Natural killer cell (primary cell): ENCODE results near the gene TRAK1. TPM values are rescaled to one million over a fixed set of nuclear protein-coding genes. Genes with fewer than 3 reads are reported as not detected.

ENCODE experiments used
- ATAC-seq, 3 donors: fragments of 150-1000 bp in 2 of 3; fragments of 200-7000 bp in 1 of 3; cut with Tn5 transposase; 1 replicate in 1 of 3; 2 replicates in 2 of 3; pipeline ENCODE4 v1.10.0; 2021; ENCODE audit warnings: mild to moderate bottlenecking in 2 of 3, moderate library complexity in 2 of 3
- DNase-seq, 2 donors: peaks; one replicate each; pipeline versions ENCODE4 v3.0.0 to v3.0.0-alpha.2; 2013 to 2021; ENCODE audit warnings: mixed read lengths in 1 of 2
- H3K27ac ChIP-seq: one replicate; pipeline ENCODE4 v1.5.1; 2013; ENCODE audit warnings: mild to moderate bottlenecking, low read length
- H3K27me3 ChIP-seq: one replicate; pipeline ENCODE4 v1.6.1; 2013; ENCODE audit warnings: low read length; ENCODE audit not compliant: control insufficient read depth, insufficient read depth
- H3K36me3 ChIP-seq: one replicate; pipeline ENCODE4 v1.6.1; 2013; ENCODE audit warnings: low read length; ENCODE audit not compliant: control insufficient read depth, insufficient read depth
- H3K4me1 ChIP-seq: one replicate; pipeline ENCODE4 v1.6.1; 2013; ENCODE audit warnings: low read length; ENCODE audit not compliant: control insufficient read depth, insufficient read depth
- H3K4me3 ChIP-seq: one replicate; pipeline ENCODE4 v1.5.1; 2013; ENCODE audit warnings: low read length
- H3K9me3 ChIP-seq: one replicate; pipeline ENCODE4 v1.6.1; 2013; ENCODE audit warnings: low read length; ENCODE audit not compliant: control insufficient read depth, insufficient read depth
- H3K27ac Mint-ChIP-seq, 2 donors: one replicate each; pipeline ENCODE4 v1.8.0; 2022; ENCODE audit warnings: mild to moderate bottlenecking in 2 of 2, mixed read lengths in 2 of 2, moderate library complexity in 1 of 2
- H3K27me3 Mint-ChIP-seq, 2 donors: one replicate each; pipeline ENCODE4 v1.8.0; 2022; ENCODE audit warnings: low read depth in 2 of 2, mixed read lengths in 2 of 2
- H3K36me3 Mint-ChIP-seq: one replicate; pipeline ENCODE4 v1.8.0; 2022; ENCODE audit warnings: mixed read lengths
- H3K4me1 Mint-ChIP-seq, 2 donors: one replicate each; pipeline ENCODE4 v1.8.0; 2022; ENCODE audit warnings: mixed read lengths in 2 of 2
- H3K4me3 Mint-ChIP-seq: one replicate; pipeline ENCODE4 v1.8.0; 2022; ENCODE audit warnings: mild to moderate bottlenecking, moderate library complexity, mixed read lengths
- H3K9me3 Mint-ChIP-seq, 2 donors: one replicate each; pipeline ENCODE4 v1.8.0; 2022; ENCODE audit warnings: mixed read lengths in 2 of 2
- WGBS: methylation state at CpG from one replicate; pipeline ENCODE4 v1.1.7; 2013; ENCODE audit warnings: missing lambda C conversion rate; ENCODE audit not compliant: insufficient coverage; 5-methylcytosine and 5-hydroxymethylcytosine counted together
- intact Hi-C: fragments of 100-400 bp; cut with micrococcal nuclease; formaldehyde crosslinking; loops from one replicate; pipeline ENCODE4 v1.14.2; 2022
- total RNA-seq, 4 donors: library from RNA; stranded (reverse); fragments of 120-200 nt in 1 of 4; gene quantifications; one replicate each; pipeline versions ENCODE4 v1.2.3 to v1.2.4, GENCODE V29; 2013 to 2022
- TF ChIP-seq, protein P1 (sequence below): fragments of 200-600 bp; IDR thresholded peaks from one replicate; pipeline ENCODE4 v1.8.0; 2022; ENCODE audit warnings: antibody characterized with exemption

The TRAK1 gene
- total RNA-seq, 3 donors from 2014 or later (not counting 1 experiment from before 2014, with no cell fraction given): 30.7 to 31.8 (median 31.8) TPM

DNA sequence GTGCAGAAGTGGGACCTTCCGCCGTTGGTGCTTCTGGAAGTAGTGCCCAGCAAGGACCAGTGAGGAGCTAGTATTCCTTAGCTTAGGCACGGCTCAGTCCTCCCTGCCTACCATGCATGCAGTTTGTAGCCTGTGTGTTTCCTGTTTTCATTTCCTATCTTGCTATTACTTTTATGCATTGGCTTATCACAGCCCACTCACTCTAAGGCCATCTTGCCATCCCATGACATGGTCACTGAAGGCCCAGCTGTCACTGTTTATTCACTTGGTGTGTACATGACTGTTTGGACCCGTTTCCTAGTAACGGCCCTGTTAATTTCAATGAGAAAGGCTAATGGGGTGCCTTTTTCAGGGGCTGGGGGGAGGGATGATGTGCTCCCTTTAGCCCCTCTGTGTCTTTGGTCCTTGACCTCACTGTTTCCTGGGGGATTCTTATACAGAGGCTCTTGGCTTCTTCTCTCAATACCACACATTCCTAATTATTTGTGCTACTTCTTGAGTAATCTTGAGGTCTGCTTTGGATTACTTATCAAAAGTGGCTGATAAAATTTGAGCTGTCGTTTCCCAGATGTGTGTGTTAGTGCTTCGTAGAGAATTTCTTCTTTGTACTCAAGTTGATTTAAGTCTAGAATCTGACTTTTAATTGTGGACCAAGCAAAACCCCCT, 24.5 kb upstream of the TRAK1 start:
- no peak for DNase-seq
- TF ChIP-seq, protein P1, sequence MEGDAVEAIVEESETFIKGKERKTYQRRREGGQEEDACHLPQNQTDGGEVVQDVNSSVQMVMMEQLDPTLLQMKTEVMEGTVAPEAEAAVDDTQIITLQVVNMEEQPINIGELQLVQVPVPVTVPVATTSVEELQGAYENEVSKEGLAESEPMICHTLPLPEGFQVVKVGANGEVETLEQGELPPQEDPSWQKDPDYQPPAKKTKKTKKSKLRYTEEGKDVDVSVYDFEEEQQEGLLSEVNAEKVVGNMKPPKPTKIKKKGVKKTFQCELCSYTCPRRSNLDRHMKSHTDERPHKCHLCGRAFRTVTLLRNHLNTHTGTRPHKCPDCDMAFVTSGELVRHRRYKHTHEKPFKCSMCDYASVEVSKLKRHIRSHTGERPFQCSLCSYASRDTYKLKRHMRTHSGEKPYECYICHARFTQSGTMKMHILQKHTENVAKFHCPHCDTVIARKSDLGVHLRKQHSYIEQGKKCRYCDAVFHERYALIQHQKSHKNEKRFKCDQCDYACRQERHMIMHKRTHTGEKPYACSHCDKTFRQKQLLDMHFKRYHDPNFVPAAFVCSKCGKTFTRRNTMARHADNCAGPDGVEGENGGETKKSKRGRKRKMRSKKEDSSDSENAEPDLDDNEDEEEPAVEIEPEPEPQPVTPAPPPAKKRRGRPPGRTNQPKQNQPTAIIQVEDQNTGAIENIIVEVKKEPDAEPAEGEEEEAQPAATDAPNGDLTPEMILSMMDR: no peak
- H3K36me3 ChIP-seq: no peaks in the 10 kb centered on the region
- H3K27me3 ChIP-seq: no peaks in the 10 kb centered on the region
- H3K9me3 ChIP-seq: no peaks in the 10 kb centered on the region
- Mint-ChIP-seq H3K27me3 (no peaks in the 10 kb centered on the region), H3K4me1 (peaks cover 31 to 54% of the 10 kb centered on the region in 2 donors), H3K9me3 (no peaks in the 10 kb centered on the region), H3K4me3 (no peak overlapping the region), H3K36me3 (no peaks in the 10 kb centered on the region), H3K27ac (peak overlapping the region; percentile 45 to 51)
- peak overlapping the region; percentile 11 for H3K4me3 ChIP-seq
- peak; percentile 17 to 23 (median 21) for ATAC-seq
- WGBS: 65% methylated on average over 6 of the region's 7 CpGs
- H3K4me1 ChIP-seq: peaks cover 18% of the 10 kb centered on the region
- H3K27ac ChIP-seq: peak overlapping the region; percentile 89
- intact Hi-C loops: no loop called here

- Mint-ChIP-seq H3K4me3 (no peak overlapping the region), H3K9me3 (no peaks in the 10 kb centered on the region), H3K27ac (peak overlapping the region in 1 of 2 donors; percentile 45), H3K27me3 (no peaks in the 10 kb centered on the region), H3K4me1 (peaks cover 33 to 56% of the 10 kb centered on the region in 2 donors), H3K36me3 (no peaks in the 10 kb centered on the region)
- ATAC-seq (no peak), DNase-seq (no peak)
- Histone ChIP-seq H3K9me3 (no peaks in the 10 kb centered on the region), H3K27me3 (no peaks in the 10 kb centered on the region), H3K27ac (peak overlapping the region; percentile 89), H3K36me3 (no peaks in the 10 kb centered on the region), H3K4me1 (peaks cover 25% of the 10 kb centered on the region), H3K4me3 (peak overlapping the region; percentile 11)
- TF ChIP-seq, protein P1: no peak
- intact Hi-C loops: no loop called here
- 58% methylated on average over 2 of the region's 3 CpGs for WGBS
Measured at GRCh38 chr3:42067326-42067725, 23.8 kb upstream of the TRAK1 start.

- intact Hi-C loops: no loop called here
- Mint-ChIP-seq H3K36me3 (no peaks in the 10 kb centered on the region), H3K4me1 (peaks cover 40 to 63% of the 10 kb centered on the region in 2 donors), H3K27ac (no peak overlapping the region), H3K9me3 (no peaks in the 10 kb centered on the region), H3K27me3 (no peaks in the 10 kb centered on the region), H3K4me3 (no peak overlapping the region)
- H3K27ac ChIP-seq: peak overlapping the region; percentile 89
- H3K27me3 ChIP-seq: no peaks in the 10 kb centered on the region
- peaks cover 30% of the 10 kb centered on the region for H3K4me1 ChIP-seq
- no peak overlapping the region for H3K4me3 ChIP-seq
- 94% methylated on average over 5 of the region's 7 CpGs for WGBS
- no peak for ATAC-seq
- TF ChIP-seq, protein P1: no peak
- H3K9me3 ChIP-seq: no peaks in the 10 kb centered on the region
- no peaks in the 10 kb centered on the region for H3K36me3 ChIP-seq
- no peak for DNase-seq
Measured at GRCh38 chr3:42068303-42069088, 22.7 kb upstream of the TRAK1 start.
